C1 segment of cervical spinal cord (tissue), 14 donors: ENCODE measurements around the gene SNRNP35.
"Not testable (repeated sequence)": the region's sequence is repeated elsewhere in the genome, so short reads cannot be mapped to it uniquely, and the experiment has no call there.

Experiments
- DNase-seq, 14 donors: peaks; one replicate each; lab custom pipeline; 2025; lab: John Stamatoyannopoulos, UW

The SNRNP35 gene

GRCh38 chr12:123488539-123489230 is 30.7 kb downstream of the SNRNP35 start:
- no peak for DNase-seq

GRCh38 chr12:123489580-123489979 is 31.6 kb downstream of the SNRNP35 start:
- DNase-seq: no peak

GRCh38 chr12:123490089-123490488 is 32.1 kb downstream of the SNRNP35 start:
- DNase-seq: no peak

- DNase-seq: no peak
Measured at GRCh38 chr12:123491056-123491455, 33.1 kb downstream of the SNRNP35 start.

GRCh38 chr12:123491481-123491880 is 33.5 kb downstream of the SNRNP35 start:
- no peak for DNase-seq

- DNase-seq: not testable (repeated sequence)
Measured at GRCh38 chr12:123492339-123493039, 34.5 kb downstream of the SNRNP35 start.

- no peak for DNase-seq
Measured at GRCh38 chr12:123494124-123494851, 36.3 kb downstream of the SNRNP35 start.

GRCh38 chr12:123497065-123497464 is 39.1 kb downstream of the SNRNP35 start:
- no peak for DNase-seq

GRCh38 chr12:123498126-123498825 is 40.3 kb downstream of the SNRNP35 start:
- no peak for DNase-seq

- DNase-seq: no peak
Measured at GRCh38 chr12:123499332-123499731, 41.4 kb downstream of the SNRNP35 start.

GRCh38 chr12:123502163-123502704 is 44.3 kb downstream of the SNRNP35 start:
- DNase-seq: peak in 9 of 14 donors; percentile 7 to 51 (median 15)

GRCh38 chr12:123506059-123506842 is 48.3 kb downstream of the SNRNP35 start:
- DNase-seq: no peak

GRCh38 chr12:123506843-123507236 is 48.9 kb downstream of the SNRNP35 start:
- DNase-seq: no peak

GRCh38 chr12:123512838-123513665 is 55.1 kb downstream of the SNRNP35 start:
- no peak for DNase-seq

GRCh38 chr12:123513805-123514204 is 55.9 kb downstream of the SNRNP35 start:
- DNase-seq: no peak

GRCh38 chr12:123514582-123515221 is 56.8 kb downstream of the SNRNP35 start:
- DNase-seq: not testable (repeated sequence)

GRCh38 chr12:123516216-123516780 is 58.4 kb downstream of the SNRNP35 start:
- no peak for DNase-seq
